Right lung (tissue), 5 donors: ENCODE results near the gene RAC3. TPM values are rescaled to one million over a fixed set of nuclear protein-coding genes. Genes with fewer than 3 reads are reported as not detected.

ENCODE experiments used
- DNase-seq, 2 donors: peaks; one replicate each; pipeline ENCODE4 v3.0.0-alpha.2; 2013
- polyA plus RNA-seq, 5 donors: library from polyadenylated mRNA; unstranded; fragments of 120-200 nt; gene quantifications; one replicate each; pipeline versions ENCODE4 v1.2.1 to v1.2.3, GENCODE V29; 2013; ENCODE audit warnings: inconsistent platforms in 1 of 5, low replicate concordance in 1 of 5; ENCODE audit not compliant: insufficient read length in 5 of 5, insufficient read depth in 1 of 5

RAC3 gene
- polyA plus RNA-seq, 5 donors: 11.6 to 26.2 (median 16.2) TPM

GRCh38 chr17:81996757-81997441 is 34.6 kb upstream of the RAC3 start:
- DNase-seq: no peak

GRCh38 chr17:81998212-81998611 is 33.3 kb upstream of the RAC3 start:
- DNase-seq: no peak

- no peak for DNase-seq
These were observed 32.6 kb upstream of the RAC3 start for GRCh38 chr17:81998691-81999438.

- DNase-seq: no peak
These were observed 31.9 kb upstream of the RAC3 start for GRCh38 chr17:81999587-81999975.

GRCh38 chr17:81999976-82000802 is 31.3 kb upstream of the RAC3 start:
- no peak for DNase-seq

- DNase-seq: no peak
These were observed 30.5 kb upstream of the RAC3 start for GRCh38 chr17:82000803-82001570.

GRCh38 chr17:82001571-82002056 is 29.9 kb upstream of the RAC3 start:
- no peak for DNase-seq

- DNase-seq: no peak
These were observed 27.8 kb upstream of the RAC3 start for GRCh38 chr17:82003411-82004381.

- no peak for DNase-seq
These were observed 26.7 kb upstream of the RAC3 start for GRCh38 chr17:82004517-82005455.

- no peak for DNase-seq
These were observed 25.7 kb upstream of the RAC3 start for GRCh38 chr17:82005701-82006348.

GRCh38 chr17:82006468-82007227 is 24.8 kb upstream of the RAC3 start:
- no peak for DNase-seq

- DNase-seq: no peak
These were observed 24.3 kb upstream of the RAC3 start for GRCh38 chr17:82007228-82007494.

GRCh38 chr17:82007495-82008257 is 23.8 kb upstream of the RAC3 start:
- no peak for DNase-seq

GRCh38 chr17:82008258-82008940 is 23.1 kb upstream of the RAC3 start:
- DNase-seq: no peak

- no peak for DNase-seq
These were observed 22.5 kb upstream of the RAC3 start for GRCh38 chr17:82008941-82009405.

GRCh38 chr17:82009413-82009812 is 22.1 kb upstream of the RAC3 start:
- no peak for DNase-seq
